GM19328 (cell line): ENCODE measurements around the gene SLAMF1.
"Not testable (repeated sequence)": the region's sequence is repeated elsewhere in the genome, so short reads cannot be mapped to it uniquely, and the experiment has no call there.

Experiments used
- ATAC-seq: cut with Tn5 transposase; IDR thresholded peaks from one replicate; pipeline ENCODE4 v1.9.1; 2021; ENCODE audit warnings: mild to moderate bottlenecking, moderate library complexity; ENCODE audit not compliant: unreplicated experiment

Gene SLAMF1

GRCh38 chr1:160646711-160647328 is at the start of gene SLAMF1:
Gene SLAMF1, minus strand, starts transcription at chr1:160647044. Its CDS starts 99 bp downstream, at chr1:160646945.
- ATAC-seq, result peak; percentile 40

GRCh38 chr1:160692390-160692789 is 45.5 kb upstream of the SLAMF1 start:
- ATAC-seq, result not testable (repeated sequence)

GRCh38 chr1:160685266-160685665 is 38.4 kb upstream of the SLAMF1 start:
- no peak for ATAC-seq

- ATAC-seq, result no peak
Observed at GRCh38 chr1:160682983-160683865, 36.4 kb upstream of the SLAMF1 start.

- ATAC-seq, result no peak
Observed at GRCh38 chr1:160681891-160682140, 35.0 kb upstream of the SLAMF1 start.

GRCh38 chr1:160681066-160681890 is 34.4 kb upstream of the SLAMF1 start:
- no peak for ATAC-seq

- no peak for ATAC-seq
Observed at GRCh38 chr1:160680399-160680798, 33.6 kb upstream of the SLAMF1 start.

- no peak for ATAC-seq
Observed at GRCh38 chr1:160679893-160680292, 33.0 kb upstream of the SLAMF1 start.

GRCh38 chr1:160676869-160677597 is 30.2 kb upstream of the SLAMF1 start:
- no peak for ATAC-seq

GRCh38 chr1:160675641-160676410 is 29.0 kb upstream of the SLAMF1 start:
- peak; percentile 45 for ATAC-seq

- ATAC-seq, result no peak
Observed at GRCh38 chr1:160674415-160674814, 27.6 kb upstream of the SLAMF1 start.

GRCh38 chr1:160672789-160673695 is 26.2 kb upstream of the SLAMF1 start:
- ATAC-seq, result no peak

- no peak for ATAC-seq
Observed at GRCh38 chr1:160671603-160672517, 25.0 kb upstream of the SLAMF1 start.

GRCh38 chr1:160670701-160671100 is 23.9 kb upstream of the SLAMF1 start:
- no peak for ATAC-seq

- no peak for ATAC-seq
Observed at GRCh38 chr1:160669802-160670201, 23.0 kb upstream of the SLAMF1 start.

- no peak for ATAC-seq
Observed at GRCh38 chr1:160669276-160669675, 22.4 kb upstream of the SLAMF1 start.

GRCh38 chr1:160667896-160668295 is 21.1 kb upstream of the SLAMF1 start:
- no peak for ATAC-seq

GRCh38 chr1:160666079-160666442 is 19.2 kb upstream of the SLAMF1 start:
- no peak for ATAC-seq
